Tibial artery (tissue), 4 donors: ENCODE measurements around the gene SUGCT.

Experiments used
- DNase-seq, 2 donors: peaks; one replicate each; pipeline ENCODE4 v3.0.0-alpha.2; 2019
- H3K27ac ChIP-seq, 2 donors: fragments of 200-600 bp; sonication (generic) in 1 of 2; 1 replicate in 1 of 2; 2 replicates in 1 of 2; pipeline ENCODE4 v1.5.1; 2018 to 2019; ENCODE audit warnings: mild to moderate bottlenecking in 1 of 2
- H3K27me3 ChIP-seq, 2 donors: fragments of 200-600 bp; sonication (generic) in 1 of 2; one replicate each; pipeline versions ENCODE4 v1.5.1 to v1.6.0; 2016 to 2019
- H3K36me3 ChIP-seq, 3 donors: fragments of 200-600 bp; sonication (generic) in 2 of 3; one replicate each; pipeline ENCODE4 v1.5.1; 2016 to 2019; ENCODE audit warnings: mild to moderate bottlenecking in 2 of 3
- H3K4me1 ChIP-seq, 4 donors: fragments of 200-600 bp; sonication (generic) in 2 of 4; 1 replicate in 3 of 4; 2 replicates in 1 of 4; pipeline ENCODE4 v1.5.1; 2016 to 2019
- H3K4me3 ChIP-seq, 2 donors: fragments of 200-600 bp; sonication (generic) in 1 of 2; 1 replicate in 1 of 2; 2 replicates in 1 of 2; pipeline ENCODE4 v1.5.1; 2018 to 2019; ENCODE audit warnings: mild to moderate bottlenecking in 2 of 2
- H3K9me3 ChIP-seq, 3 donors: fragments of 200-600 bp; sonication (generic) in 1 of 3; one replicate each; pipeline ENCODE4 v1.5.1; 2016 to 2019
- intact Hi-C: fragments of 100-400 bp; cut with DNase I; formaldehyde crosslinking; loops from one replicate; pipeline ENCODE4 v1.15.0; 2023; ENCODE audit warnings: low total_unique reads
- TF ChIP-seq, protein P1 (sequence below), 2 experiments: fragments of 200-600 bp in 1 of 2; fragments of 450-650 bp in 1 of 2; IDR thresholded peaks; one replicate each; pipeline ENCODE4 v1.5.1; 2017 to 2019; ENCODE audit warnings: antibody characterized with exemption in 2 of 2, mild to moderate bottlenecking in 1 of 2, moderate library complexity in 1 of 2

SUGCT gene

DNA sequence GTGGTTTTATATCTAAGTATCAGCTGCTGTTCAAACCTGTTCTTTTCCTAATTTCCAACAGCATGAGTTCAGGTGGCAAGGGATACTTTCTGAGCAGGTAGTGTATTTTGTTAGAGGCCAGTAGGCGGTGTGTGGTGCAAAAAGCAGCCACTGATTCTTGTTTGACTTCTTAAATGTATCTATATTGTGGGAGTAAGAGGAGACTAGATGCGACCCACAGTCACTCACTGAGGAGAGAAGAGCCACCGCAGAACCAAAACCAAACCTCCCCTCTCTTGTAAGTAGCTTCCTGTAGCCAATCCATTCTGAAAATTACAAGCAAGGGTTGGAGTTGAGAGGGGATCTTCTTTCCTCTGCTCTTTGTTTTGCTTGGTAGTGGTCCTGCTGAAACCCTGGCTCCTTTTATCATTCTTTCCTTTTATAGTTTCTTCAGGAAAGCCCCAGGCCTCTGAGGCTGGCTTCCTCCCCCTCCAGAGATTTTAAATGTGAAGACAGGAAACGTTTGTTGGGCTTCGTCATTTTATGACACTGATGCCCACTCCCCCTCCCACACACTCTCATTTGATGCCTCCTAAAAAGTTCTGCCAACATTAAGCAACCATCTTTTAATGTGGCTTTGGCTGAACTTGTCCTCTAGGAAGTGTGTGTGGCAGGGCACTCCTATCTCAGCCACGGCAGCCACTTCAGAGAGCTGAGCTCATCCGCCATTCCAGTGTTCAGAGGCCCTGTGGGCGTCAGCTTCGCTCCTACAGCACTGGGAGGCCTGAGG is 566.0 kb downstream of the SUGCT start:
- H3K27ac ChIP-seq = peak overlapping the region; percentile 56 to 62
- TF ChIP-seq, protein P1, sequence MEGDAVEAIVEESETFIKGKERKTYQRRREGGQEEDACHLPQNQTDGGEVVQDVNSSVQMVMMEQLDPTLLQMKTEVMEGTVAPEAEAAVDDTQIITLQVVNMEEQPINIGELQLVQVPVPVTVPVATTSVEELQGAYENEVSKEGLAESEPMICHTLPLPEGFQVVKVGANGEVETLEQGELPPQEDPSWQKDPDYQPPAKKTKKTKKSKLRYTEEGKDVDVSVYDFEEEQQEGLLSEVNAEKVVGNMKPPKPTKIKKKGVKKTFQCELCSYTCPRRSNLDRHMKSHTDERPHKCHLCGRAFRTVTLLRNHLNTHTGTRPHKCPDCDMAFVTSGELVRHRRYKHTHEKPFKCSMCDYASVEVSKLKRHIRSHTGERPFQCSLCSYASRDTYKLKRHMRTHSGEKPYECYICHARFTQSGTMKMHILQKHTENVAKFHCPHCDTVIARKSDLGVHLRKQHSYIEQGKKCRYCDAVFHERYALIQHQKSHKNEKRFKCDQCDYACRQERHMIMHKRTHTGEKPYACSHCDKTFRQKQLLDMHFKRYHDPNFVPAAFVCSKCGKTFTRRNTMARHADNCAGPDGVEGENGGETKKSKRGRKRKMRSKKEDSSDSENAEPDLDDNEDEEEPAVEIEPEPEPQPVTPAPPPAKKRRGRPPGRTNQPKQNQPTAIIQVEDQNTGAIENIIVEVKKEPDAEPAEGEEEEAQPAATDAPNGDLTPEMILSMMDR (IDR thresholded peaks at IDR 0.05) = no peak
- no peak overlapping the region for H3K4me3 ChIP-seq
- no peak for DNase-seq
- no peaks in the 10 kb centered on the region for H3K9me3 ChIP-seq
- H3K4me1 ChIP-seq = peaks cover 0 to 29% (median 15%) of the 10 kb centered on the region in 4 donors
- no peaks in the 10 kb centered on the region for H3K36me3 ChIP-seq
- H3K27me3 ChIP-seq = no peaks in the 10 kb centered on the region
- intact Hi-C loops = no loop called here

DNA sequence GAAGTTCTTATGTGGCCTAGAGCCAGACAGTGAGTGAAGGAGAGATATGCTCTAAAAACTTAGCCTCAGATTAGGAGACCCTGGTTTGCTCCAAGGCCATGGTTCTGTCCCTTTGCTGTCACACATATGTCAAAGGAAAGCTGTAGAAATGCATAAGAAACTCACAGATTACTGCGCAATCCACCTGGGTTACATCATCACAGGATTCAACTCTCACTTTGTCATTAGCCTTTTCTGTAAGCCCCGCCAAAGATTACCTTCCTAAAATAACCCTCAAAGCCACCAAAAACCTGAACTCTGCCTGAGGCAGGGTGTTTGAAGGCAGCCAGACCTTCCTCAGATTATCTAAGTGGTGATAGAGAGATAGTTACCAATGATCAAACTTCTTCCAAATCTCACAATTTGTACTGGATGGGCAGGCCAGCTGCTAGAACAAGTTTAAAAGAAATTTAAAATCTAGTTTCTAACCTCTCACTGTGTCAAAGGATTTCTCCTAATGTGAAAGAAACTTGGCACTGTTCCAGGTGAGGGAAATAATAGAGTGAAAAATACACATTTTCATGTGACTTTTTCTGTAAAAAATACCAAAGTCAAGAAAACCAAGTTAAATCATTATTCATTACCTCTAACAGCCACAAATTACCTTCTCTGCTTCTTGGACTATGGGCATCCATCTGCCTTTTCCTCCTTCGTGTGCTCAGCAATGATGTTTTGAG is 567.2 kb downstream of the SUGCT start:
- no peak for DNase-seq
- Histone ChIP-seq H3K36me3 (no peaks in the 10 kb centered on the region), H3K9me3 (no peaks in the 10 kb centered on the region), H3K27me3 (no peaks in the 10 kb centered on the region), H3K27ac (peak overlapping the region in 1 of 2 donors; percentile 62), H3K4me1 (peaks cover 0 to 29% (median 15%) of the 10 kb centered on the region in 4 donors), H3K4me3 (no peak overlapping the region)
- intact Hi-C loops = no loop called here
- TF ChIP-seq, protein P1 (IDR thresholded peaks at IDR 0.05) = no peak

DNA sequence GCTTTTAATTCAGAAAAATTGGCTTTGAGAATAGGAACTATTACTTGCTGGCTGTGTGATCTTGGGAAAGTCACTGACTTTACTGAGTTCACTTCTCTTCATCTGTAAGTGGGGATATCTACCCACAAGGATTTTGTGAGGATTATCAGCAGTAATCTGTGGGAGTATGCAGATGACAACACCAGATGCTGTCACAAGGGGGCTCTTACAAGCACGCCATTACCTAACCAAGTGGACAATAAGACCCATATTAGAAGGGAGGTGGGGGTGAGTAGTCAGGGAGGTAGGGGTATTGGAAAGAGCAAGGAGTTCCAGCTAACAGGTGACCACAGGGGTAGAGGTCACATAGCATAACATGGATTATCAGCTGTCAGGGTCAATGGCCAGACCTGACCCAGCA is 569.4 kb downstream of the SUGCT start:
- Histone ChIP-seq H3K27me3 (no peaks in the 10 kb centered on the region), H3K4me1 (peaks cover 0 to 21% (median 15%) of the 10 kb centered on the region in 4 donors), H3K4me3 (no peak overlapping the region), H3K9me3 (no peaks in the 10 kb centered on the region), H3K27ac (no peak overlapping the region), H3K36me3 (no peaks in the 10 kb centered on the region)
- TF ChIP-seq, protein P1 (IDR thresholded peaks at IDR 0.05) = no peak
- intact Hi-C loops = no loop called here
- DNase-seq = no peak

DNA sequence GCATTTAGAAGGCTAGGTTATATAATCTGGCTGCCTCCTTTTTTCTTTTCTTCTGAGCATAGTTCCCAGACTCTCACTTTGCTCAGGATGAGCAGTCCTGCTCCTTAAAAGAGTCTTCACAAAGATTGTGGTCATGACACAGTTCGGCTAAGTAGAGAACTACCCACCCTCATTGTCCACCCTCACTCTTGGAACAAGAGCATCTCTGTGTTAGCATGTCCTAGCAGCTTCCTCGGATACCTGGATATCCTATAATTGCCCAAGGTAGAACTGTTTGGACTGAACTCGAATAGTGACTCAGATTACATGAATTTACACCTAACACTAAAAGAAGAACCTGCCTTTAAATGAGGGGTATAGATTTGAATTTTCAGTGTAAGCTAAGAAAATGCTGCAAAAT is 572.0 kb downstream of the SUGCT start:
- Histone ChIP-seq H3K9me3 (no peaks in the 10 kb centered on the region), H3K4me1 (peaks cover 0 to 9% (median 3%) of the 10 kb centered on the region in 4 donors), H3K36me3 (no peaks in the 10 kb centered on the region), H3K27ac (no peak overlapping the region), H3K4me3 (no peak overlapping the region), H3K27me3 (no peaks in the 10 kb centered on the region)
- TF ChIP-seq, protein P1 (IDR thresholded peaks at IDR 0.05) = no peak
- DNase-seq = no peak
- intact Hi-C loops = no loop called here

DNA sequence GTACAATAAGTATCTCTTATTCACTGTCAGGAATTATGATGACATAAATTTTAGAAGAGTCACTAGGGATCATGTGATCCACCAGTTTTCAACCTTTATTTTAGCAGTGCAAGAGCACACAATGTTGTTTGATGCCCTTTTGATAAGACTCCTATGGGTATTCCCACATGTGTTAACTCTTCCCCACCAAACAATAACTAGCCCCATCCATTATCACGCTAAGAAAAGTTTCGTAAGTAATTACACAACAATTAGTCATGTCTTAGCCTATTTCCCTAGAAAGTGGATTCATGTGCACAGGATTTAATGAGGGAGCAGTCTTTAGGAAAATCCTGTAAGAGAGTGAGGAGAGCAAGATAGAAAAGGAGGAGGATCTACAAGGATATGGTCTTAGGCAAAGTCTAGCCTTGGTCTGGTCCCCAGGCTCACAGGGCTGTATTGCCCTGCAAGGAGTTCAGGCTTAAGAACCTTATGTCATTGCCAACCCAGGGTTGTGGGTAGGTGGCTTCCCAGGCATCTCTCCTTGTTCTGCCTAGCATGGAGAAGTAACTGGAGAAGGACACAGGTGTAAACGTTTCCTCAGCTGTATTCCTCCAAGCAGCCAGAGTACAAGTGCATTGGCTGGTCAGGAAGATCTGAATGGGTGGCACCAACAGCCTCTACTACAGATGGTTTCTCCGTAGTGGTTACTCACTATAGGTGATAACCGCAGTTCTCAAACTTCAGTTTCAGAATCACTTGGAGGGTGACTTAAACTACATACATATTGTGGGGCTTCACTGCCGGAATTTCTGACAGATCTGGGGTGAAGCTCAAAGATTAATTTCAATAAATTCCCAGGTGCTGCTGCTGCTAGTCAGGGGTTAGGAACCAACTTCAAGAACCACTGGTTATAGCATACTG is 574.5 kb downstream of the SUGCT start:
- no peak for DNase-seq
- intact Hi-C loops = no loop called here
- Histone ChIP-seq H3K27ac (no peak overlapping the region), H3K4me1 (peaks cover 0 to 14% (median 10%) of the 10 kb centered on the region in 4 donors), H3K4me3 (no peak overlapping the region), H3K36me3 (no peaks in the 10 kb centered on the region), H3K27me3 (no peaks in the 10 kb centered on the region), H3K9me3 (no peaks in the 10 kb centered on the region)
- TF ChIP-seq, protein P1 (IDR thresholded peaks at IDR 0.05) = no peak
